Duodenal mucosa (tissue), 2 donors: ENCODE results near the gene PRSS23.

Source experiments
- H3K27ac ChIP-seq: one replicate; pipeline ENCODE4 v1.7.0; 2013; ENCODE audit warnings: low read depth, low read length
- H3K27me3 ChIP-seq, 2 donors: one replicate each; pipeline ENCODE4 v1.7.0; 2013; ENCODE audit warnings: low read length in 2 of 2, control low read depth in 1 of 2; ENCODE audit not compliant: insufficient read depth in 2 of 2, control insufficient read depth in 1 of 2
- H3K36me3 ChIP-seq, 2 donors: one replicate each; pipeline ENCODE4 v1.7.0; 2013; ENCODE audit warnings: low read length in 2 of 2, control low read depth in 1 of 2; ENCODE audit not compliant: insufficient read depth in 2 of 2, control insufficient read depth in 1 of 2
- H3K4me1 ChIP-seq, 2 donors: one replicate each; pipeline ENCODE4 v1.7.0; 2013; ENCODE audit warnings: low read length in 2 of 2, control low read depth in 1 of 2; ENCODE audit not compliant: insufficient read depth in 2 of 2, control insufficient read depth in 1 of 2
- H3K4me3 ChIP-seq, 2 donors: one replicate each; pipeline ENCODE4 v1.7.0; 2013; ENCODE audit warnings: low read length in 2 of 2, low read depth in 1 of 2
- H3K9ac ChIP-seq, 2 donors: one replicate each; pipeline ENCODE4 v1.7.0; 2013; ENCODE audit warnings: low read length in 2 of 2, low read depth in 1 of 2
- H3K9me3 ChIP-seq, 2 donors: one replicate each; pipeline ENCODE4 v1.7.0; 2013; ENCODE audit warnings: low read length in 2 of 2, control low read depth in 1 of 2; ENCODE audit not compliant: control insufficient read depth in 1 of 2

Gene PRSS23

GRCh38 chr11:86772999-86773398, 27.3 kb upstream of the PRSS23 start:
- Histone ChIP-seq H3K9me3 (no peaks in the 10 kb centered on the region), H3K27ac (no peak overlapping the region), H3K9ac (no peak overlapping the region), H3K4me3 (no peak overlapping the region), H3K27me3 (no peaks in the 10 kb centered on the region), H3K4me1 (no peaks in the 10 kb centered on the region), H3K36me3 (no peaks in the 10 kb centered on the region)

GRCh38 chr11:86773513-86774252, 26.7 kb upstream of the PRSS23 start:
- Histone ChIP-seq H3K27me3 (no peaks in the 10 kb centered on the region), H3K27ac (no peak overlapping the region), H3K36me3 (no peaks in the 10 kb centered on the region), H3K4me3 (no peak overlapping the region), H3K9ac (no peak overlapping the region), H3K4me1 (no peaks in the 10 kb centered on the region), H3K9me3 (no peaks in the 10 kb centered on the region)

GRCh38 chr11:86774417-86774816, 25.9 kb upstream of the PRSS23 start:
- no peaks in the 10 kb centered on the region for H3K27me3 ChIP-seq
- H3K9ac ChIP-seq: no peak overlapping the region
- H3K4me3 ChIP-seq: no peak overlapping the region
- no peaks in the 10 kb centered on the region for H3K36me3 ChIP-seq
- H3K27ac ChIP-seq: no peak overlapping the region
- no peaks in the 10 kb centered on the region for H3K9me3 ChIP-seq
- H3K4me1 ChIP-seq: no peaks in the 10 kb centered on the region

- H3K4me3 ChIP-seq: no peak overlapping the region
- no peak overlapping the region for H3K9ac ChIP-seq
- H3K9me3 ChIP-seq: no peaks in the 10 kb centered on the region
These were observed 25.0 kb upstream of the PRSS23 start for GRCh38 chr11:86775361-86775760.

GRCh38 chr11:86781546-86781945, 18.8 kb upstream of the PRSS23 start:
- H3K27me3 ChIP-seq: no peaks in the 10 kb centered on the region
- H3K4me1 ChIP-seq: peaks cover under 1 to 2% of the 10 kb centered on the region in 2 donors
- H3K9ac ChIP-seq: no peak overlapping the region
- H3K36me3 ChIP-seq: no peaks in the 10 kb centered on the region
- H3K27ac ChIP-seq: no peak overlapping the region
- no peaks in the 10 kb centered on the region for H3K9me3 ChIP-seq
- H3K4me3 ChIP-seq: no peak overlapping the region

More at GRCh38 chr11:86775361-86775760, 25.0 kb upstream of the PRSS23 start:
- no peaks in the 10 kb centered on the region for H3K27me3 ChIP-seq
- H3K36me3 ChIP-seq: no peaks in the 10 kb centered on the region
- no peaks in the 10 kb centered on the region for H3K4me1 ChIP-seq
- no peak overlapping the region for H3K27ac ChIP-seq

GRCh38 chr11:86782742-86783141, 17.6 kb upstream of the PRSS23 start:
- no peak overlapping the region for H3K4me3 ChIP-seq
- H3K9ac ChIP-seq: no peak overlapping the region
- no peak overlapping the region for H3K27ac ChIP-seq
- peaks cover 4 to 11% of the 10 kb centered on the region in 2 donors for H3K4me1 ChIP-seq
- no peaks in the 10 kb centered on the region for H3K36me3 ChIP-seq
- H3K9me3 ChIP-seq: no peaks in the 10 kb centered on the region
- no peaks in the 10 kb centered on the region for H3K27me3 ChIP-seq

GRCh38 chr11:86783661-86784060, 16.7 kb upstream of the PRSS23 start:
- H3K4me3 ChIP-seq: no peak overlapping the region
- H3K27ac ChIP-seq: no peak overlapping the region
- H3K36me3 ChIP-seq: no peaks in the 10 kb centered on the region
- H3K27me3 ChIP-seq: no peaks in the 10 kb centered on the region
- H3K4me1 ChIP-seq: peaks cover 4 to 12% of the 10 kb centered on the region in 2 donors
- H3K9ac ChIP-seq: no peak overlapping the region
- no peaks in the 10 kb centered on the region for H3K9me3 ChIP-seq

- Histone ChIP-seq H3K27ac (no peak overlapping the region), H3K4me3 (no peak overlapping the region), H3K36me3 (no peaks in the 10 kb centered on the region), H3K9ac (no peak overlapping the region), H3K9me3 (no peaks in the 10 kb centered on the region), H3K4me1 (peaks cover 4 to 12% of the 10 kb centered on the region in 2 donors), H3K27me3 (no peaks in the 10 kb centered on the region)
These were observed 16.1 kb upstream of the PRSS23 start for GRCh38 chr11:86784241-86784681.

- no peak overlapping the region for H3K9ac ChIP-seq
- H3K9me3 ChIP-seq: no peaks in the 10 kb centered on the region
- no peak overlapping the region for H3K4me3 ChIP-seq
- H3K4me1 ChIP-seq: peaks cover 4 to 12% of the 10 kb centered on the region in 2 donors
- H3K36me3 ChIP-seq: no peaks in the 10 kb centered on the region
- H3K27me3 ChIP-seq: no peaks in the 10 kb centered on the region
- no peak overlapping the region for H3K27ac ChIP-seq
These were observed 14.8 kb upstream of the PRSS23 start for GRCh38 chr11:86785576-86785975.

- no peak overlapping the region for H3K4me3 ChIP-seq
- no peaks in the 10 kb centered on the region for H3K9me3 ChIP-seq
- no peak overlapping the region for H3K27ac ChIP-seq
- H3K36me3 ChIP-seq: no peaks in the 10 kb centered on the region
- H3K4me1 ChIP-seq: peaks cover 4 to 12% of the 10 kb centered on the region in 2 donors
- H3K9ac ChIP-seq: no peak overlapping the region
- no peaks in the 10 kb centered on the region for H3K27me3 ChIP-seq
These were observed 13.3 kb upstream of the PRSS23 start for GRCh38 chr11:86787018-86787536.
